IMR-90 (cell line): Measurements from ENCODE around the gene RBPJ. TPM values are rescaled to one million over a fixed set of nuclear protein-coding genes. Genes with fewer than 3 reads are reported as not detected.

Experiments
- ATAC-seq: fragments of 200-7000 bp; cut with Tn5 transposase; 2 replicates; pipeline ENCODE4 v1.9.1; 2020; ENCODE audit warnings: low read depth, mild to moderate bottlenecking, moderate library complexity
- BruUV-seq: library from RNA; stranded (reverse); fragments of 400-500 nt; replicated peaks from 2 replicates; lab custom pipeline; 2021; lab: Mats Ljungman, UMichigan
- CTCF ChIA-PET: fragments of 300-600 bp; formaldehyde crosslinking; extraction: SDS; loops from one replicate; lab custom pipeline; 2021; ENCODE audit warnings: antibody characterized with exemption; lab: Yijun Ruan, JAX
- POLR2A ChIA-PET: fragments of 300-600 bp; sonication (Branson Sonifier 250); formaldehyde crosslinking; loops from one replicate; lab custom pipeline; 2022; ENCODE audit warnings: antibody characterized with exemption; ENCODE audit not compliant: unreplicated experiment; lab: Charles Lee
- DNase-seq: peaks from one replicate; pipeline ENCODE4 v3.0.0; 2013
- H2AFZ ChIP-seq: replicated peaks from 2 replicates; pipeline ENCODE3; 2013; ENCODE audit warnings: low read length, mild to moderate bottlenecking; ENCODE audit not compliant: poor library complexity
- H2AK5ac ChIP-seq: 2 replicates; pipeline ENCODE4 v1.6.1; 2013; ENCODE audit warnings: low read depth, low read length, inconsistent platforms
- H2AK9ac ChIP-seq: replicated peaks from 2 replicates; pipeline ENCODE3; 2013; ENCODE audit warnings: mild to moderate bottlenecking, low read depth, low read length, moderate library complexity; ENCODE audit not compliant: poor library complexity
- H2BK120ac ChIP-seq: 2 replicates; pipeline ENCODE4 v1.6.1; 2013; ENCODE audit warnings: low read depth, low read length, inconsistent platforms
- H2BK15ac ChIP-seq: 3 replicates; pipeline ENCODE4 v1.6.1; 2013; ENCODE audit warnings: low read depth, low read length, inconsistent platforms
- H2BK20ac ChIP-seq: 2 replicates; pipeline ENCODE4 v1.6.1; 2013; ENCODE audit warnings: low read depth, mild to moderate bottlenecking, inconsistent platforms, low read length, moderate library complexity
- H2BK5ac ChIP-seq: 2 replicates; pipeline ENCODE4 v1.6.1; 2013; ENCODE audit warnings: mild to moderate bottlenecking, low read depth, low read length, inconsistent platforms; ENCODE audit not compliant: poor library complexity, severe bottlenecking
- H3K14ac ChIP-seq: replicated peaks from 2 replicates; pipeline ENCODE4 v1.6.1; 2013; ENCODE audit warnings: low read depth, low read length, inconsistent platforms
- H3K18ac ChIP-seq: 2 replicates; pipeline ENCODE4 v1.6.1; 2013; ENCODE audit warnings: low read depth, low read length, control low read depth
- H3K23ac ChIP-seq: 2 replicates; pipeline ENCODE4 v1.6.1; 2013; ENCODE audit warnings: low read depth, low read length, inconsistent platforms
- H3K27ac ChIP-seq: 2 replicates; pipeline ENCODE4 v1.5.1; 2013; ENCODE audit warnings: mild to moderate bottlenecking, control low read depth, low read length; ENCODE audit not compliant: insufficient read depth
- H3K27me3 ChIP-seq: 2 replicates; pipeline ENCODE4 v1.6.1; 2013; ENCODE audit warnings: low read length; ENCODE audit not compliant: control insufficient read depth, insufficient read depth
- H3K36me3 ChIP-seq: 2 replicates; pipeline ENCODE4 v1.6.1; 2013; ENCODE audit warnings: low read length, mixed read lengths; ENCODE audit not compliant: control insufficient read depth, insufficient read depth
- H3K4ac ChIP-seq: 2 replicates; pipeline ENCODE4 v1.6.1; 2013; ENCODE audit warnings: low read depth, low read length, inconsistent platforms
- H3K4me1 ChIP-seq: 2 replicates; pipeline ENCODE4 v1.6.1; 2013; ENCODE audit warnings: low read length, mixed read lengths; ENCODE audit not compliant: control insufficient read depth, insufficient read depth
- H3K4me2 ChIP-seq: 2 replicates; pipeline ENCODE4 v1.6.1; 2013; ENCODE audit warnings: low read depth, mild to moderate bottlenecking, control low read depth, low read length, moderate library complexity
- H3K4me3 ChIP-seq: 2 replicates; pipeline ENCODE4 v1.5.1; 2013; ENCODE audit warnings: low read depth, mild to moderate bottlenecking, control low read depth, low read length, moderate library complexity; ENCODE audit not compliant: insufficient read depth
- H3K56ac ChIP-seq: 2 replicates; pipeline ENCODE4 v1.6.1; 2013; ENCODE audit warnings: low read length, inconsistent platforms; ENCODE audit not compliant: insufficient read depth; ENCODE audit errors: extremely low read depth
- H3K79me1 ChIP-seq, 2 experiments: 2 replicates each; pipeline ENCODE4 v1.6.1; 2013; ENCODE audit warnings: low read length in 2 of 2, inconsistent platforms in 1 of 2, low read depth in 1 of 2
- H3K9ac ChIP-seq: 2 replicates; pipeline ENCODE4 v1.6.1; 2013; ENCODE audit warnings: low read depth, low read length, control low read depth
- H3K9me1 ChIP-seq: 2 replicates; pipeline ENCODE4 v1.6.1; 2013; ENCODE audit warnings: low read length, inconsistent platforms; ENCODE audit not compliant: insufficient read depth
- H3K9me3 ChIP-seq: 2 replicates; pipeline ENCODE4 v1.6.1; 2013; ENCODE audit warnings: low read length; ENCODE audit not compliant: control insufficient read depth, insufficient read depth
- H4K20me1 ChIP-seq: 2 replicates; pipeline ENCODE4 v1.6.1; 2013; ENCODE audit warnings: low read length, inconsistent platforms; ENCODE audit not compliant: insufficient read depth
- H4K5ac ChIP-seq: 2 replicates; pipeline ENCODE4 v1.6.1; 2013; ENCODE audit warnings: mild to moderate bottlenecking, low read depth, low read length, control low read depth
- H4K8ac ChIP-seq, 2 experiments: 2 replicates each; pipeline ENCODE4 v1.6.1; 2013; ENCODE audit warnings: low read depth in 2 of 2, low read length in 2 of 2, control low read depth in 1 of 2, inconsistent platforms in 1 of 2
- H4K91ac ChIP-seq: 2 replicates; pipeline ENCODE4 v1.6.1; 2013; ENCODE audit warnings: low read depth, low read length, inconsistent platforms; ENCODE audit not compliant: insufficient read depth
- BHLHE40 ChIP-seq: fragments of 150-350 bp; IDR thresholded peaks from 2 replicates; pipeline ENCODE4 v1.6.1; 2016; ENCODE audit warnings: mild to moderate bottlenecking, low read depth, low read length
- CTCF ChIP-seq: conservative IDR thresholded peaks from 2 replicates; pipeline ENCODE4 v1.5.1; 2012; ENCODE audit warnings: mild to moderate bottlenecking, low read depth, low read length, improper control_type of control experiment
- ELK1 ChIP-seq: fragments of 150-350 bp; IDR thresholded peaks from 2 replicates; pipeline ENCODE4 v1.6.1; 2016; ENCODE audit warnings: low read depth, mild to moderate bottlenecking, low read length, moderate library complexity, borderline replicate concordance
- MAZ ChIP-seq: IDR thresholded peaks from 2 replicates; pipeline ENCODE4 v1.6.1; 2012; ENCODE audit warnings: low read depth, mild to moderate bottlenecking, low read length, improper control_type of control experiment, moderate library complexity, borderline replicate concordance
- MXI1 ChIP-seq: IDR thresholded peaks from 2 replicates; pipeline ENCODE4 v1.6.1; 2012; ENCODE audit warnings: low read depth, mild to moderate bottlenecking, low read length, moderate library complexity, borderline replicate concordance
- POLR2A ChIP-seq: IDR thresholded peaks from 2 replicates; pipeline ENCODE4 v1.6.1; 2012; ENCODE audit warnings: mild to moderate bottlenecking, low read depth, low read length
- RAD21 ChIP-seq: IDR thresholded peaks from 2 replicates; pipeline ENCODE4 v1.6.1; 2012; ENCODE audit warnings: low read length, improper control_type of control experiment
- RCOR1 ChIP-seq: IDR thresholded peaks from 2 replicates; pipeline ENCODE4 v1.6.1; 2012; ENCODE audit warnings: mild to moderate bottlenecking, low read length, improper control_type of control experiment; ENCODE audit not compliant: insufficient replicate concordance
- SMC3 ChIP-seq: fragments of 150-350 bp; IDR thresholded peaks from 2 replicates; pipeline ENCODE4 v1.6.1; 2016; ENCODE audit warnings: low read depth, mild to moderate bottlenecking, antibody characterized with exemption, low read length, moderate library complexity
- WGBS, 2 experiments: methylation state at CpG; one replicate each; pipeline versions ENCODE4 v1.1.5 to v1.1.7; 2013; ENCODE audit warnings: missing lambda C conversion rate in 2 of 2; ENCODE audit not compliant: insufficient read length in 1 of 2; ENCODE audit errors: extremely low coverage in 2 of 2; 5-methylcytosine and 5-hydroxymethylcytosine counted together
- dilution Hi-C: fragments of 300-500 bp; cut with HindIII; formaldehyde crosslinking; loops from one replicate; pipeline ENCODE4 v1.14.3; 2018; ENCODE audit warnings: low sequenced_read_pairs; ENCODE audit not compliant: unreplicated experiment
- in situ Hi-C: fragments of 300-500 bp; cut with MboI; formaldehyde crosslinking; loops from 3 replicates; pipeline ENCODE4 v1.14.3; 2019; ENCODE audit warnings: low sequenced_read_pairs, inconsistent platforms, mixed read lengths
- intact Hi-C: fragments of 100-400 bp; cut with micrococcal nuclease; formaldehyde crosslinking; loops from 2 replicates; pipeline ENCODE4 v1.10.0; 2022
- polyA plus RNA-seq, 3 experiments: library from polyadenylated mRNA; depleted of rRNA; stranded (reverse); fragments of >200 nt; gene quantifications; 2 replicates each; pipeline ENCODE4 v1.2.3, GENCODE V29; 2012; ENCODE audit warnings: low replicate concordance in 1 of 3
- total RNA-seq: library from RNA; depleted of rRNA; stranded (reverse); fragments of >200 nt; gene quantifications from 2 replicates; pipeline ENCODE4 v1.2.3, GENCODE V29; 2012
- TF ChIP-seq, protein P1 (sequence below): fragments of 150-350 bp; IDR thresholded peaks from 2 replicates; pipeline ENCODE4 v1.6.1; 2017; ENCODE audit warnings: mild to moderate bottlenecking, antibody characterized with exemption, low read length, low read depth

Gene RBPJ
- total and polyA plus RNA-seq, 2 of the 4 experiments (the other 2 are of a cell fraction), result 50.3 to 148 TPM

DNA sequence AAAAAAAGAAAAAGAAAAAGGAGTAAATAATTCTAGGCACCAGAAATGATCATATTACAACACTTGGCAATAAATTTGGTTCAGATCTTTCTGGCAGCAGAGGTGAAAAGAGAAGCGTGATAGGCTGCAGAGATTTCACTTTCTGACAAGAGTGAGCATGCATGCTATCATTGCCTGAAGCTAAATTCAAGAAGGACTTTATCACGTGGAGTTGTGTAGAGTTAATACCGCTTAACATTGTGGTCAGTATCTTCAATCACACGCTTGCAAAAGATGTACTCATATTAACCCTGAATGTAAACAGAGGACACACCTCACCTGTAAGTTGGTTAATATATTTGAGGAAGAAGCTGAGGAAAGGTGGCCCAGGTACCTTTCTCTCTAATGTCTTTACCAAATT lies 31.4 kb upstream of the RBPJ start:
- no TSS peak for BruUV-seq
- Histone ChIP-seq H3K27me3 (no peaks in the 10 kb centered on the region), H3K9ac (no peak overlapping the region), H3K4me3 (no peak overlapping the region), H3K18ac (peak overlapping the region; percentile 75), H4K8ac (peak overlapping the region in 1 of 2 experiments; percentile 40; a peak in 3 of 4 replicates), H2AK5ac (peak overlapping the region; percentile 66; the same call in 1 of the 2 replicates), H4K91ac (peak overlapping the region; percentile 61; the same call in 1 of the 2 replicates), H2BK120ac (peak overlapping the region; percentile 80), H2BK20ac (peak overlapping the region; percentile 38), H3K4ac (peak overlapping the region; percentile 58; the same call in 1 of the 2 replicates), H2BK5ac (no peak overlapping the region), H3K4me1 (peaks cover 13% of the 10 kb centered on the region), H3K27ac (no peak overlapping the region), H3K79me1 (no peaks in the 10 kb centered on the region), H3K56ac (no peak overlapping the region), H3K9me3 (no peaks in the 10 kb centered on the region), H3K9me1 (peaks cover 9% of the 10 kb centered on the region; the same call in 1 of the 2 replicates), H3K14ac (peak overlapping the region; percentile 74; the same call in 1 of the 2 replicates), H3K4me2 (no peak overlapping the region), H3K36me3 (no peaks in the 10 kb centered on the region), H2AK9ac (no peak overlapping the region), H2BK15ac (peak overlapping the region; percentile 86; the same call in 1 of the 3 replicates), H2AFZ (no peak overlapping the region), H4K5ac (no peak overlapping the region; the same call in 1 of the 2 replicates), H3K23ac (0 out of 2 replicates have a peak overlapping the region, but pooled peaks have one; percentile 8), H4K20me1 (no peaks in the 10 kb centered on the region)
- ATAC-seq (no peak), DNase-seq (no peak)
- dilution Hi-C loops, result no loop called here
- in situ Hi-C loops, result no loop called here
- ChIA-PET CTCF (no interaction called here), POLR2A (no interaction called here)
- no peak for TF ChIP-seq MXI1
- TF ChIP-seq, protein P1, sequence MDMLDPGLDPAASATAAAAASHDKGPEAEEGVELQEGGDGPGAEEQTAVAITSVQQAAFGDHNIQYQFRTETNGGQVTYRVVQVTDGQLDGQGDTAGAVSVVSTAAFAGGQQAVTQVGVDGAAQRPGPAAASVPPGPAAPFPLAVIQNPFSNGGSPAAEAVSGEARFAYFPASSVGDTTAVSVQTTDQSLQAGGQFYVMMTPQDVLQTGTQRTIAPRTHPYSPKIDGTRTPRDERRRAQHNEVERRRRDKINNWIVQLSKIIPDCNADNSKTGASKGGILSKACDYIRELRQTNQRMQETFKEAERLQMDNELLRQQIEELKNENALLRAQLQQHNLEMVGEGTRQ, result no peak
- TF ChIP-seq ELK1, result no peak
- no peak for TF ChIP-seq RAD21
- no peak for TF ChIP-seq CTCF
- no peak for TF ChIP-seq SMC3
- TF ChIP-seq MAZ, result no peak
- no peak for TF ChIP-seq POLR2A
- no peak for TF ChIP-seq BHLHE40
- no peak for TF ChIP-seq RCOR1
- no CpG with 5 or more reads among the region's 4 CpGs for WGBS, 2 experiments
- intact Hi-C loops, result no loop called here
